ENCODE data around the gene CCDC187.
"Not testable (repeated sequence)": the region's sequence is repeated elsewhere in the genome, so short reads cannot be mapped to it uniquely, and the experiment has no call there.

The CCDC187 gene

DNA sequence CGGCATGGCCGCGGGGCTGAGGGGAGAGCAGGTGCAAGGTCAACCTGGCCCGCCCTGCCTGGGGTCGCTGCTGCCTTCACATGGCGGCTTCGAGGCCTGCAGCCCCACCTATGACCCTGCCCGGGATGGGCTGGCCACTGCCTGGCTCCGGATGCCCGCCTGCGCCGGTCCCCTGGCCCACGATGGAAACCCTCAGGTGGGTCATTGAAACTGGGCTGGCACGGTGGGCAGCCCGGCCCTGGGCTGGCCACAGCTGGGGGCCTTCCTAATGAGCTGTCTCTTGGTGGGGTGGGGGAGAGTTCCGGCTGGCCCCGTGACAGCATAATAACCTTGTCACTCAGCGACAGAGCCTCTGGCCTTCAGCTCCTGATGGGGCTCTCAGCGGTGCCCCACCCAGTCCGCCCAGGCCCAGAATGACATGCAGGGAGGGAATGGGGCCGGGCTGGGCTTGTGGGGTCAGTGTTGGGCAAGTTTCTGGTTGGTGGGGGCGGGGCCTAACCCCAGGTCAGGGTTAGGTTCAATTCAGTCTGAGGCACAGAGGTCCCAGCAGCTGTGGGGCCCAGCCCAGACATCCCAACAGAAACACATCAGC, at the start of gene CCDC187:
Gene CCDC187 (minus strand): TSS at position 270 of the 592 bp plus-strand sequence. CDS start 264 bp downstream, at position 6.
- no peak for DNase-seq

- DNase-seq = no peak
Observed at GRCh38 chr9:136353088-136353487, 49.2 kb upstream of the CCDC187 start.

DNA sequence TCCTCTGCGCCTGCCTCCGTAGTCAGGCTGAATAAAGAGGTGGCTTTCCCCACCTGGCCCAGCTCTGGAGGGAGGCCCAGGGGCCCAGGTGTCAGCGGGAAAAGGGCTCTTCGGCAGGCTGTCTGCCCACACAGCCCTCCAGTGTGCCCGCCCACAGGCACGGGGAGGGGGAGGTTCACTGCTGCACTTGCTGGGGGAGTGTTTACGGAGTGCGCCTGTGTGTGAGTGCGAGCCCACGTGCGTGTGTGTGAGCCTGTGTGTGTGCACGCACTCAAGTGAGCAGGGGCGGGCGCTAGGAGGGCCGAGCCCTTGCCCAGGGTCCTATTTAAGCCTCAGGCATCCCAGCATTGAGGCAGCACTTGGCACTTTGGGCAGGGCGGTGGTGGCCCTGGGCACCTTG, 48.8 kb upstream of the CCDC187 start:
- peak; percentile 59 for DNase-seq

- DNase-seq = not testable (repeated sequence)
Observed at GRCh38 chr9:136351868-136352267, 48.0 kb upstream of the CCDC187 start.

DNA sequence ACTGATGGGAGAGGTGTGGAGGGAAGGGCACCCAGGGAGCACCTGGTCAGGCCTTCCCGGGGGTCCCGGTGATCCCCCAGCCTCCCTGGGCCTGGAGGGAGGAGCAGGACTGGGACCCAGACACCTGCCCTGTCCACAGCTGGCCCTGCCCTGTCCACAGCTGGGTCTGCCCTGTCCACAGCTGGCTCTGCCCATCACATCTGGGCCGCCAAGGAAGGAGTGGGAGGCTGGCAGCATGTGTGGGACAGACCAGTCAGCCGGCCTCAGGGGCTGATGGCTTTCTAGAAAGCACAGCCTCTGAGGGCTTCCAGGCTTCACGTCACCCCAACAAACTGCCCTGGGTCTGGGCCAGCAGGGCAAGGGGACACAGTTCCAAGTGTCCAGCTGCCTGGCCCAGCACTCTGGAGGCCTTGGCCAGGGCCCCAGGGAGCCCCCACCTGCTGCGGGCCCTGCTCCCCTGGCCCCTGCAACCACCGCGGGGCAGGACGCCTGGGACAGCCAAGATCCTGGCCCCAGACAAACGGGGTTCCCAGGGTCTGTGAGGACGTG, 47.4 kb upstream of the CCDC187 start:
- DNase-seq = no peak

DNA sequence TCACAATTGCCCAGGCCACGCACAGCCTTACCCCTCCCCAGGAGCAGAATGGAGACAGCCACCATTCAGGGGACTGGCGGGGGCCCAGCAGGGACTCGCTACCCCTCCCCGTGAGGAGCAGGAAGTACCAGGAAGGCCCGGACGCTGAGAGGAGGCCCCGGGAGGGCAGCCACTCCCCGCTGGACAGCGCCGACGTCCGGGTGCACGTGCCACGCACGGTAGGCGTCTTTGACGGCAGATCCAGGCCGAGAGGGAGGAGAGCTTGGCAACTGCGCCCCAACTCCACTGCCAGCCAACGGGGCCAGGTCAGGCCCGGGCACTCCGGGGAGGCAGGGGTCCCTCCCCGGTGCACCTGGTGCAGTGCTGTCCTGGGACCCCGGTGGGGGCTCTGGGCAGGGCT, 45.7 kb upstream of the CCDC187 start:
- no peak for DNase-seq

GRCh38 chr9:136348691-136349090, 44.8 kb upstream of the CCDC187 start:
- DNase-seq = no peak

DNA sequence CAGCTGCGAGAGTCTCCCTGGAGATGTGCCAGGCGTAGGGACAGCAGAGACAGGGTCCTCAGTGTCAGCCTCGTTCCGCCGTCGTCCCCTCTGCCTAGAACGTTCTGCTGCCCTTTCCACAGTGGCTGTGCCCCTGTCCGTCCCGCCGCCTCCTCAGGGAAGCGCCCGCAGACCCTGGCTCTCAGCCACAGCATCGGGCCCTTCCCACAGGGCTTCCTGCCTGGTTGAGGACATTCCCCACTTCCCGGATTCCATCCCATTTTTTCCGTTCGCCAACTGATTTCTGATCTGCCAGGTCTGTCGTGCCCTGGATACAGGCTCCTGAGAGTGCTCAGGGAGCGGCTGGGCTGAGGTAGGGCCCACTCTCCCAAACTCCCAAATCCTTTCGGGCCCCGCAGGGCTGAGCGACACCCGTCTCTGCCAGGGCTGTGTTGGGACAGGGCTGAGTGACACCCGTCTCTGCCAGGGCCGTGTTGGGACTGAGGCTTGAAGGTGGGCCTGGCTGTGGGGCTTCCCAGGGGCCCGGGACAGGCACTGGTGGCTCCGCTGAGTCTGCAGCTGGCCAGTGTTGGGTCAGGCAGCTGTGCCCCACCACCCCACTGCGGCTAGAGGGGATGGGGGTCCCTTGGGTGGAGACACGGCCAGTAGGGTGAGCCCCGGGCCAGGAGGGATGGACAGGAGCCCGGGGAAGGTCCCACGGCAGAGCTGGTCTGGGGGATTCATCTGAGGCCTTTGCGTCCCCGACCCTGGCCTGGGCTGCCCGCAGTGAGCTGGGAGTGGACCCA, 43.8 kb upstream of the CCDC187 start:
- no peak for DNase-seq

DNA sequence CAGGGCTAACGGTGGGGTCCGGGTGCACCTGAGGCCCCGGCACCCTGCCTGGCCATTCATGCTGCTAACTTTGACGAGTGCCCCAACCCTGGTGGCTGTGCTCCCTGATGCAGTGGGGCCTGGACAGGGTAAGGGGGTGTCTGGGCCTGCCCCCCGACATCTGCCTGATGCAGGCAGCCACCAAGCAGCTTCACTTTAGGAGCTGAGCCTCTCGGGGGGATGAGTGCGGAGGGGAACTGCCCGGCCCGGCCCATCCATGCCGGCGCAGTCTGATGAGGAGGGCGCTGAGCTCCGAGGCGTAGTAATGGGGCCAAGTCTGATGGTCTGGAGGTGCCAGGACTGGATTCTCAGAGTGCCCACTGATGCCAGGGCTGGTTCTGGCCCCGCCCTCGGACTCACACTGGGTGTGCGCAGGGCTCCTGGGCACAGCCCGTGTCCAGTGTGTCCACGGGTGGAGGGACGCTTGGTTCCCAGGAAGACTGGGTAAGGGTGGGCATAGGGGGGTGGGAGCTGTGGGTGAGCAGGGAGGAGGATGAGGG, 43.1 kb upstream of the CCDC187 start:
- DNase-seq = no peak

DNA sequence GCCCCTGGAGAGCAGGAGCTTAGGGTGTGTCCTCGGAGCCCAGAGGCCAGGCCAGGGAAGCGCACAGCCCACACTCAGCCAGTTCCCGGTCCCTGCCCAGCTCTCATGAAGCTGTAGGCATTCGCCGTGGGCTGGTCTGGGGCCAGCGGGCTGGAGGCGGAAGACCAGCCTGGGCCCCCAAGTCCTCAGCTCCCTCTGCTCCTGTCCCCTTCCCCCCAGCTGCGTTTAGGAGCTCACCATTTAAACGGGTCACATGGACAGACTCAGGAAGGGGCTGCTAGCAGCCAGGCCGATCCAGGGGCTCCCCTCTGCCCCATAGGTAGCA, 42.2 kb upstream of the CCDC187 start:
- no peak for DNase-seq

DNA sequence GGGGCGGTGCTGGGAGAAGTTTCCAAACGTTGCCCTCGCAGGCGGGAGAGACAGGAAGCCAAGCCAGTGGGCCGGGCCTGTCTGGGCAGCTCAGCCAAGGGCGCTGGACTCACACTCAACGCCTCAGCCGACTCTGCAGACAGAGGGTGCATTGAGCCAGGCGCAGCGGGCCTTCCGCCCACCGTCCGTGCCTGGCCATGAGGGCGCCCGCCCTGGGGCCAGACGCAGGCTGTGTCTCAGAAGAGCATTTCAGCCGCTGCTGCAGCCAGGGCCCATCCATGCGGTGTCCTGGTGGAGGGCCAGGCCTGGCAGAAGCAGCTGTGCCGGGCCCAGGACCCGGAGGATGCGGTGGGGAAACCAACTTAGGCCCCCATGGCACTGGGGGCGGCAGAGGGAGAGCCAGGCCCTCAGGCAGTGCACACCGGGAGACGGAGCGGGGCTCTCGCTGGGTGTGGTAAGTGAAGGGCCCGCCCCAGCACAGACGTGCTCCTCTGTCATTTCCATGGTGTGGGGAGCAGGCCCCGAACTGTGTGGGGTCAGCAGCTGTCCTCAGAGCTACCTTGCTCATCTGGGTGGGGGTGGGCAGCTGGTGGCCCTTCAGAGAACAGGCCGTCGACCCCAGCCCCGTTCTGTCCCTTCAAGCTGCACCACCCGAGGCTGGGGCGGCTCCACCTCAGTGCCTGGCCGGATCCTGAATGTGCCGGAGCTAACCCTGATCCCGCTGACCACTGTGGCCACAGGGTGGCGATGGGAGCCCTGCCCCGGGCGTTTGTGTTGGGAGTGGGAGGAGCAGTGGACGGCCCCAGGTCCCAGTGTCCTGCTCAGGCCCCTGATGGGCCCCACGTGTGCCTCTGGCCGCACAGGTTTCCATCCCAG, 41.6 kb upstream of the CCDC187 start:
- DNase-seq = no peak

DNA sequence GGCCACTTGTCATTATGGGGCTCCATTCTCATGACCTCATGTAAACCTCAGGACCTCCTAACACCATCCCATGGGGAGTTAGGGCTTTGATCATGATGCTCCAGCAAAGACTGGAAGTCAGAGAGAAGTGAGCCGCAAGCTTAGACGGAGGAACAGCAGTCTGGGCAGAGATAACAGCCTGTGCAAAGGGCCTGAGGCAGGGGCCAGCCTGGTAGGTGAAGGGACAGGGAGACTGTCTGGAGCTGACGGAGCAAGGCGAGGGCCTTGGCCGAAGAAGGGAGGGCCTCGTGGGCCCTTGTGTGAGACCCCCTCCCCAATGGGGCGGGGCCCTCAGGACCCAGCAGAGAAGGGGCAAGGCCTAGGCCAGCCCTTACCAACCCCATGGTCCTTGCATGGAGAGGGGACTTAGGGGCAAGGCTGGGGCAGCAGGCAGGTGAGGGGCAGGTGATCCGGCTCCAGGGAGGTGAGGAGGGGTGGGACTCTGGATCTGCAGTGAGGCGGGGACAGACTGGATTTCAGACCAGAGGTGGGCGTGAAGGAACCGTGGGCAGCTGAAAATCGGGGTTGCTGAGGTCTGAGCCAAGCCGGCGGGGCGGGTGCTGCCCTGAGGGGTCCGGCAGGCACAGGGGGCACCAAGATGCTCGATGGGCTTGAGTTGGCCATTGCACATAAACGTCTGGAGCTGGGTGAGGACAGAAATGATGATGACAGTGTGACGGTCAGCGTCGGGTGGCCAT, 40.8 kb upstream of the CCDC187 start:
- DNase-seq = no peak

DNA sequence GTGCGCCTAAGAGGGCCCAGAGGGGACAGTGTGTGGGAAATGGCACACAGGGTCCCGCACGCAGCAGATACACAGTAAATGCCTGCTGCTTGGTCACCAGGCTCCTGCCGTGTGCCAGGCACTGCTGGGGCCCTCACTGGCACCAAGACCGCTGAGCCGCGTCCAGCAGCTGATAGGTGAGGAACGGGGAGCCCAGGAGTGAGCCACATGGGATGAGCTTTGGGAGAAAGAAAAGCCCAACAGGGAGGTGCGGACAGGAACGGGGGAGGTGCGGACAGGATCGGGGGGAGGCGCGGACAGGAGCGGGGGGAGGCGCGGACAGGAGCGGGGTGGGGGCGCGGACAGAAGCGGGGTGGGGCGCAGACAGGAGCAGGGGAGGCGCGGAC, 40.0 kb upstream of the CCDC187 start:
- DNase-seq = no peak

DNA sequence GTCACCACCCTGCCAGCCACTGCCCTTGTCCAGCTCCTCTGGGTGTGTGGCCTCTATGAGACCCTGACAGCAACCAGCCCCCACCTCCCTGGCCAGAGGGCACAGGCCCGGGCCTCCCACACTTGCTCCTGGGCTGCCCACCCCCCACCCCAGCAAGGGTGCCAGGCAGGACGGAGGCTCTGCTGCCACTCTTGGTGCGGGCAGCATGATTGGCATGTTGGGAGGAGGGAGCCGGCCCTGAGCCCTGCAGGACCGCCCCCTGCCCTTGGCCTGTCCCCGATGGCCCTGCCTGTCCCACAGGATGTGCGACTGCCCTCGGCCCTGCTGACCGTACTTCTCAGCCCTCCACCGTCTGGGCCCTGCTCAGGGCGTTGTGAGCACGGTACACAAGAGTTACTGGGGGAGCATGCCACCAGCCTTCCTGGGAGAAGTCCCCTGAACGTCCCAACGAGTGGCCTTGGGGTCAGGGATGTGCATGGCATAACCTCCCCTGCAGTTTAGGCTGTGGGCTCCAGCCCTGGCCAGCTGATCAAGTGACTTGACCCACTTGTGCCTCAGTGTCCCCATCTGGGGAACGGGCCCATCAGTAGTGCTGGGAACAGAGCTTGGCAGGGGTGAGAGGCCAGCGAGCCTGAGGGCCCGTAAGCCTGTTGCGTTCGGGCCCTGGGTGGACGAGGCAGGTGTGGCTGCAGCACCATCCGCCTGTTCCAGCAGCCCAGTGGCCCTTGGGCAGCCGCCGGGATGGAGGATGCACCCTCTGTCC, 39.4 kb upstream of the CCDC187 start:
- no peak for DNase-seq

- DNase-seq = no peak
Observed at GRCh38 chr9:136342181-136343120, 38.6 kb upstream of the CCDC187 start.

DNA sequence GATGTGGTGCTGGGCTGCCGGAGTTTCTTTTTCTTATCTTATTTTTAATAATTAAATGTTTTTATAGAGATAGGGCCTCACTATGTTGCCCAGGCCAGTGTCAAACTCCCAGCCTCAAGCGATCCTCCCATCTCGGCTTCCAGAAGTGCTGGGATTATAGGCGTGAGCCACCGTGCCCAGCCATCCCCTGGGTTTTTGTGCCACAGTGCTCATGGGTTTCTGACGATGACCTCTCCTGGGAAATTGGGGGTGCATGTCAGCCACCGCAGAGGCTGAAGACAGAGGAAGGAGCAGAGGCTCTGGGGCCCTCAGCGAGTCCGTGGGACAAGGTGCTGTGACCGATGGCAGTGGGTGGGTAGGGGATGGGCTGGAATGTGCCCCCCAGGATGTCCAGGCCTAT, 37.9 kb upstream of the CCDC187 start:
- DNase-seq = no peak

GRCh38 chr9:136341042-136341655, 37.3 kb upstream of the CCDC187 start:
- DNase-seq = no peak

- DNase-seq = no peak
Observed at GRCh38 chr9:136340356-136341041, 36.6 kb upstream of the CCDC187 start.

GRCh38 chr9:136339958-136340310, 36.0 kb upstream of the CCDC187 start:
- DNase-seq = no peak
